DOHH2 (cell line): ENCODE data around the gene FN1.

Source experiments
- EZH2phosphoT487 ChIP-seq: fragments of 200-600 bp; sonication (generic); IDR thresholded peaks from 2 replicates; pipeline ENCODE4 v1.6.1; 2017; ENCODE audit warnings: borderline replicate concordance, mild to moderate bottlenecking, antibody characterized with exemption, low read length, moderate library complexity, mixed read lengths
- TF ChIP-seq, protein P1 (sequence below): fragments of 200-600 bp; sonication (generic); IDR thresholded peaks from one replicate; pipeline ENCODE4 v1.5.1; 2014; ENCODE audit warnings: antibody characterized with exemption, mild to moderate bottlenecking, low read depth, low read length; ENCODE audit not compliant: poor library complexity, severe bottlenecking

DNA sequence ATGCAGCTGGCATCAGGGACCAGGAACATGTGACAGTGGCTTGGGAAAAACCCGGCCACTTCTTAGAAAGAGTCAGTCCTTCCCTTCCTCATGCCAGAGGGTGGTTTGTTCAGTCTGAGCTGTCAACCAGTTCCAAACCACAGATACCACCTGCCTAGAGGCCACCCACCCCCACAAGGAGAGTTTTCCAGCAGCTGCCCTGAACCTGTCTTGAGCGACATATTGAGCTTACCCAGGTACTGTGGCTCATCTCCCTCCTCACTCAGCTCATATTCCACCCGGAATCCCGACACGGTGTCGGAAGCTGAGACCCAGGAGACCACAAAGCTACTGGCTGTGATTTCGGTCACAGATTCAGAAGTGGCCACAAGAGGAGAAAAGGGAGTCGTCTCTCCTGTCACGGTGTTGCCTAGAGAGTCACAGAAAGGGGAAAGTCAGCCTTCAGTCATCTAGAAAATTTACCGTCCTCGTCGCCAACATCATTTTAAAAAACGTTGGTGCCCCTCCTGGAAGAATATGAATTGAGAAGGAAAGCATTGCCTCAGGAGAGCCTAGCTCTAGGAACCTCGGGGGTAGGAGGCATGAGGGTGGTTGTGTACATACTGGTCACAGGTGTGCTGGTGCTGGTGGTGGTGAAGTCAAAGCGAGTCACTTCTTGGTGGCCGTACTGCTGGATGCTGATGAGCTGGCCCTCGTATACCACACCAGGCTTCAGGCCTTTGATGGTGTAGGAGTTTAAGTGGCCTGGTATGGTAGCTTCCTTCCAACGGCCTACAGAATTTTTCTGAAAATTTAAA, 26.3 kb downstream of the FN1 start:
- TF ChIP-seq, protein P1, sequence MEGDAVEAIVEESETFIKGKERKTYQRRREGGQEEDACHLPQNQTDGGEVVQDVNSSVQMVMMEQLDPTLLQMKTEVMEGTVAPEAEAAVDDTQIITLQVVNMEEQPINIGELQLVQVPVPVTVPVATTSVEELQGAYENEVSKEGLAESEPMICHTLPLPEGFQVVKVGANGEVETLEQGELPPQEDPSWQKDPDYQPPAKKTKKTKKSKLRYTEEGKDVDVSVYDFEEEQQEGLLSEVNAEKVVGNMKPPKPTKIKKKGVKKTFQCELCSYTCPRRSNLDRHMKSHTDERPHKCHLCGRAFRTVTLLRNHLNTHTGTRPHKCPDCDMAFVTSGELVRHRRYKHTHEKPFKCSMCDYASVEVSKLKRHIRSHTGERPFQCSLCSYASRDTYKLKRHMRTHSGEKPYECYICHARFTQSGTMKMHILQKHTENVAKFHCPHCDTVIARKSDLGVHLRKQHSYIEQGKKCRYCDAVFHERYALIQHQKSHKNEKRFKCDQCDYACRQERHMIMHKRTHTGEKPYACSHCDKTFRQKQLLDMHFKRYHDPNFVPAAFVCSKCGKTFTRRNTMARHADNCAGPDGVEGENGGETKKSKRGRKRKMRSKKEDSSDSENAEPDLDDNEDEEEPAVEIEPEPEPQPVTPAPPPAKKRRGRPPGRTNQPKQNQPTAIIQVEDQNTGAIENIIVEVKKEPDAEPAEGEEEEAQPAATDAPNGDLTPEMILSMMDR = no peak
- TF ChIP-seq EZH2phosphoT487 = no peak
